ENCODE measurements around the gene HUS1.
"Not testable (repeated sequence)": the region's sequence is repeated elsewhere in the genome, so short reads cannot be mapped to it uniquely, and the experiment has no call there.

The HUS1 gene

GRCh38 chr7:47944536-47945260 is 34.7 kb downstream of the HUS1 start:
- no peak for DNase-seq (ENCODE audit: low read depth)

DNA sequence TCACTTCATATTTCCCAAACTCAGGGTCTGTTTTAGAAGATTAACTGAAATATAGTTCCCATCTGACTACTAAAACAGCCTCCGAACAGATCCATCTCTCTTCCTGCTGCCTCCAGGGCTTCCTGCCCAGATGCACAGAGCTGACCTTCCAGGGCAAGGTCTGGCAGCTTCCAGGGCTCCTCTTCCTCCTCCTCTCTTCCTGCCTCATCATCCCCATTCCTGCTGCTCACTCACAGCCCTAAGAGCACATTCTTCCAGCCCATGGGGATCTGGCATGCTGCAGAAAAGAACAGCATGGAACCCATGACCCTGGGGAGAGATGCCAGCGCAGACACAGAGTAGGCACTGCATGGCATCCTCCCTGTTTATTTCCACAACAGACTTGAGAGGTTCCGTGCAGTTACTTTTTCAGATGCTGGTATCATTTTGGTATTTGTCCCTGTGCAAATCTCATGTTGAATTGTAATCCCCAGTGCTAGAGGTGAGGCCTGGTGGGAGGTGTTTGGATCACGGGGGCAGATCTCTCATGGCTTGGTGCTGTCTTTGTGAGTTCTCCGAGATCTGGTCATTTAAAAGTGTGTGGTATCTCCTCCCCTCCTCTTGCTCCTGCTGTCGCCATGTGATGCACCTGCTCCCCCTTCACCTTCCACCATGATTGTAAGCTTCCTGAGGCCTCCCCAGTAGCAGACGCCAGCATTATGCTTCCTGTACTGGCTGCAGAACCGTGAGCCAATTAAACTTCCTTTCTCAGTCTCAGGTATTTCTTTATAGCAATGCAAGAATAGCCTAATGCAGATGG is 35.5 kb downstream of the HUS1 start:
- no peak for DNase-seq (ENCODE audit: low read depth)

DNA sequence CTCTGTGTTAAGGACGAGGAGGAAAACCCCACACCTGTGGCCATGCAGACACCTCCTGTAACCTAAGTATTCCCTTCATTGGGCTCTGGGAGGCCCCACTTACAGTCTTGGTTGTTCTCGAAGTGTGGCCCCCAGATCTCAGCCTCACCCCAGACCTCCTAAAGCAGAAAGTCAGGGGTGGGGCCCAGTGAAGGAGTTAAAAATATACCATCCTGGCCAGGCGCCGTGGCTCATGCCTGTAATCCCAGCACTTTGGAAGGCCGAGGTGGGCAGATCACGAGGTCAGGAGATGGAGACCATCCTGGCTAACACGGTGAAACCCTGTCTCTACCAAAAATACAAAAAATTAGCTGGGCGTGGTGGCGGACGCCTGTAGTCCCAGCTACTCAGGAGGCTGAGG is 36.8 kb downstream of the HUS1 start:
- DNase-seq (ENCODE audit: low read depth): not testable (repeated sequence)

- DNase-seq (ENCODE audit: low read depth): peak; percentile 40
Observed at GRCh38 chr7:47942132-47942531, 37.3 kb downstream of the HUS1 start.

GRCh38 chr7:47941136-47941844 is 38.1 kb downstream of the HUS1 start:
- peak; percentile 71 for DNase-seq (ENCODE audit: low read depth)

- no peak for DNase-seq (ENCODE audit: low read depth)
Observed at GRCh38 chr7:47940088-47941013, 39.1 kb downstream of the HUS1 start.

GRCh38 chr7:47939425-47940036 is 39.9 kb downstream of the HUS1 start:
- DNase-seq (ENCODE audit: low read depth): no peak

GRCh38 chr7:47938574-47939165 is 40.7 kb downstream of the HUS1 start:
- no peak for DNase-seq (ENCODE audit: low read depth)

DNA sequence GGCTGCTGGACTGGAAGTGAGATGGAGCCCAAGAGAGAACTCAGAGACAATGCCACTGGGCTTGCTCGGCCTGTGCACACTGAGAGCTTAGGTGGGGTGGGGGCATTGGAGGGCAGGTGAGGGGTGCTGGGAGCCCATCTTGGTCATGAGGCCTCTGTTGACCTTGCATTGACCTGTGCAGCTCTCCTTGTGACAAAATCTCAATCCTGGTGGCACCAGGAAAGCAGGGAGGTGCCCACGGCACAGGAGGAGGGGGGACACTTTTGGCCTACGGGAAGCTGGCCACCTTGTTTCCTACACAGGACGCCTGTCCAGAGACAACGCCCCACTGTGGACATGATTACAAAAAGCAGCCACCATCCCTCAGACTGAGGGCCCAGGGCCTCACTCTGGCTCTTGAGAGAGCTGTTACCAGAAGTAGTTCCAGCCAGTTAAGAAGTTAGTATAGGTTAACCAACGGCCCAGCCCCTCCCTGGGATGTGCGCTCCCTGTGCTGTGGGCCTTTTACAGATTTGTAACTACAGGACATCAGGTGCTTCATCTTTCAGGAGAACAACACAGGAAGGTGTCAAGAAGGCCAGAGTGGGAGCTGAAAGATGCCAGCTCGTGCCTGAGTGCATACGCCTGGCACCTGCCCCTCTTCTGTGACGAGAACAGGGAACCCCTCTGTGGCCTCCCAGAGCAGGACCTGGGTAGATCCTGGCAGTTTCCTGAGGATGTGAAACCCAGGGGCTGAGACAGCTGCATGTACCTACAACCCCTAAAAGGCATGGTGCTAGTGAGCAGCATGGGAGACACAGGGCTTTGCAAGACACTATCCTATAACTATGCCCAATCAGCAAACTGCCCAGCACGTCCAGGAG is 41.5 kb downstream of the HUS1 start:
- no peak for DNase-seq (ENCODE audit: low read depth)

- no peak for DNase-seq (ENCODE audit: low read depth)
Observed at GRCh38 chr7:47937065-47937687, 42.2 kb downstream of the HUS1 start.

- DNase-seq (ENCODE audit: low read depth): no peak
Observed at GRCh38 chr7:47936323-47936722, 43.1 kb downstream of the HUS1 start.

DNA sequence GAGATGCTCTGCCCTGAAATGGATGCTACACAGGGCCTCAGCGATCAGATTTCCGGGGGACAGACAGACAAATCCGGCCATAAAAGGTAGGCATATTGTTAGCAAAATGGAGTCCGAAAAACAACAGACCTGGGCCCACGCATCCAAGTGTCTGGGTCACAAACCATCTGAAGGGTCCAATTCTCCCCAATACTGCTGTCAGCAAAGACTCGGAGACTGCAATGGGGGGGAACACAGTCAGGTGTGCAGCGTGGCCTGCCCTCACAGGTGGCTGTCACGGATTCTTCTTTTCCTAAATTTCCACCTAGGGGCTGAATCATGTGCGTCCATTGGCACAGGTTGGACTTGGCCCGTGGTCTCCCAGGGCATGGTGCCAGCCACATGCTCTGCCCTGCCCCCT is 44.1 kb downstream of the HUS1 start:
- DNase-seq (ENCODE audit: low read depth): no peak

DNA sequence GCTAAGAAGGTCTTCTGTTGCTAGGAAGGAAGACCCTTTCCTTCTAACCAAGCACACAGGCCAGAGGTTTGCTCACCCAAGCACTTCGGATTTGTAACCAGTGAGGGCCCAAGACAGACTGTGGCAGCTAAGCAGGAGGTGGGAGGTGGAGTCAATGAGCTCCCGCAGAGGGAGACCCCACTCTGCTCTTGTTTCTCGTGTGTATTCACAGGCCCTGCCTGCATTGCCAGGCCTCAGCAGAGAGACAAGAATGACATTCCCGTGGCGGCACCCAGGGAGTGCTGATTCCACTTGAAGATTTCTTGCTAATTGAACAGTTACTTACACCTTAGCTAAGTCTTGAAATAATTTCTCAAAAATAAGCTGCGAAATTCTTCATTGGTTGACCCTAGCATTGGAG is 44.6 kb downstream of the HUS1 start:
- DNase-seq (ENCODE audit: low read depth): no peak

DNA sequence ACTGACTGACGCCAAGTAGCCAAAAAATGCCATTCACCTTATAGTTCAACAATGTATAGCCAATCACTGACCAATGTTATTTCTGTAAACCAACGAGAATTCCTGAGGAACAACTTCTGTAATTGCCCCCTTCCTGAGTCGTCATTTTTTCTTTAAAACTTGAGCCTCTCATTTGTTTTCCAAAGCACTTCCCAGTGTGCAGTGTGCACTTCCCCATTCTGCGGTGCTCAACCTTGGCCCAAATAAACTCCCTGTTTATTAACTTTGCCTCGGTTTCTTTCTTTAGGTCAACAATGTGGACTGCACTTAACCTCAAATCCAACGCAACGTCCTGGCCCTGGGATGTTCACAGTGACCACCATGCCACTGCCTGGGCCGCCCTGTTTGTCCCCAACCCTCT is 46.2 kb downstream of the HUS1 start:
- no peak for DNase-seq (ENCODE audit: low read depth)

DNA sequence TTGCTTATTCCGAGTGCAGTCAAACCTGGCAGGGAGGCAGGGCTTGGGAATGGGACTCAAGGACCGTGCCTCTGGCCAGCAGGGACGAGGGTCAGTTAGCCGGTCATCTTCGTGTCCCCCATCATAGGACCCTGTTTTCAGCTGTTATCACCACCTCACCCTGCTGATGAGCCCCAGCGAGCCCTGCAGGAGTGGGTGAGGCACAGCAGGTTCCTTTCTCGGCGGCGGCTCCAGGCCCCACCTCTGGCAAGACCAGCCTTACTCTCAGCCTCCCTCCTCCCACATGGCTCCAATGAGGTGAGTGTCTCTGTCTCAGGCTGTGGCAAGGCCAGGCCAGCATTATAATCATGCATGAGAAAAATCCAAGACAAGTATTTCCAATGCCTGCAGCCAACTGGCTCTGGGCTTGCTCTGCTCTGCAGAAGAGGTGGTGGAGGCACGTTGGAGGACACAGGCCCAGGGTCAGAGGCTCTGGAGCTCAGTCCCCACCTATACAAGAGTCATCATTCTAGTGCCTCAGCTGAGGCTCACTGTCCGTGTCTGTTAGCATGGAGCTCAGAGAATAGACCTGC is 46.9 kb downstream of the HUS1 start:
- no peak for DNase-seq (ENCODE audit: low read depth)

DNA sequence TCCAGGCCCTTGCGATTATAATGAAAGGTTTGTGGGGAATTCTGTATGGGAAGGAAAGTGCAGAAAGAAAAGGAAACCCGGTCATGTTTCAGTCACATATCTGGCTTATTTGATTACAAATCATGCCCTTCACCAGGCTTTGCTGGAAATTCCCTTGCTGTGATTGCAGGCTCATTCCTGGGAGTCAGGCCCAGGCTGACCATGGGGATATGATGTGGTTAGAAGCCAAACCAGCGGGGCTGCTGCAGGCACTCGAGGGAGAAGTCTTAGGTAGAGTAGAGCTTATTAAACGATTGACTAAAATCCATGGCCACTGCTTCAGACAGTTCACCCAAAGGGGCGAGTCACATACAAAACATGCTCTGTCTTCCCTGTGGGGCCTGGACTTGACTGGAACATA is 47.4 kb downstream of the HUS1 start:
- peak; percentile 37 for DNase-seq (ENCODE audit: low read depth)

DNA sequence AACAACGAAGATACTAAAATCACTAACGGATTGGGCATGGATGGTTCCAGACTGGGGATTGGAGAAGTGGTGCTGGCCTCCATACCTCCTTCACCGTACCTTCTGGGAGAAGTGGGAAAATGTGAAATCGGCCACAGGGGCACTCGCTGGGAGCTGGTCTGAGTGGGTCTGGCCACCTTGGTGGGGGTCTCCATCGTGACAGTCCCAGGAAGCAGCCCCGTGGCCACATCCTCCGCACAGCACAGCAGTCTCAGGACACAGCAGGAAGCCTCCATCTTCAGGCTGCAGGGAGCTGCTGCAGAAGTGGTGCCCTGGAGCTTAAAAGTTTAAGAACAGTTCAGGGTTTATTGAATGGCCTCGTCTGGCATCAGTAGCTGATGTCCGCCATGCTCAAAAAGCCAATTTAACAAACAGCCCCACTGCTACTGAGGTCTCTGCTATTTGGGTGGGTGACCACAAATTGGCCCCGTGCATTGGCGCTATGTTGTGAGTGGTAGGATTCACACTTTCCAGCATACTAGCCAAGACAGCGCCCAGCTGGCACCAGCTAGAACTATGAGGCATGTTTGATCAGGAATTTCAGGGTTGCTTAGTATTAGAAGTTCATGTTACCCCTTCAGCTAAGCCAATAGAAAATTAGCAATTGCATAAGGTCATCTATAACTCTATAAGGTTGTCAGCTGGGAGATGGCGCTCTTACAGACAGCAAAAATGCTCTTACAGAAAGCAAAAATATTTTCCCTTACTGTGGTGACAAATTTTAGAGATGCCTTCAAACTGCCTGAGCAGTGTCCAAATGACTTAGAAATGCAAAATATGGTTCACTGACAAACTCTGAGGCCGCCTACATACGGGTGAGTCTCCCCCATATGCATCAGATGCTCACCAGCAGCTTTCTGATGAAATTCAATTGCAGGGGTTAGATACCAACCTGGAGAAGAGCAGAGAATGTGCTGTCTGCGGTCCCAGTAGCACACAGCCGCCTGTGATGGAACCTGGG is 48.1 kb downstream of the HUS1 start:
- no peak for DNase-seq (ENCODE audit: low read depth)

GRCh38 chr7:47924266-47924665 is 55.1 kb downstream of the HUS1 start:
- no peak for DNase-seq (ENCODE audit: low read depth)

Measured in amniotic epithelial cell (primary cell).